Upper lobe of right lung (tissue), 1 donor: Measurements from ENCODE around the gene PRSS38. TPM values are rescaled to one million over a fixed set of nuclear protein-coding genes. Genes with fewer than 3 reads are reported as not detected.

Experiments
- ATAC-seq: fragments of 200-7000 bp; cut with Tn5 transposase; one replicate; pipeline ENCODE4 v1.9.1; 2020; ENCODE audit warnings: mild to moderate bottlenecking, moderate library complexity
- DNase-seq: peaks from one replicate; pipeline ENCODE4 v3.0.0-alpha.2; 2020
- H3K27ac ChIP-seq: fragments of 200-600 bp; one replicate; pipeline ENCODE4 v1.8.0; 2022
- H3K27me3 ChIP-seq: fragments of 200-600 bp; one replicate; pipeline ENCODE4 v1.8.0; 2022; ENCODE audit warnings: mild to moderate bottlenecking
- H3K36me3 ChIP-seq: fragments of 200-600 bp; one replicate; pipeline ENCODE4 v1.8.0; 2022
- H3K4me1 ChIP-seq: fragments of 200-600 bp; one replicate; pipeline ENCODE4 v1.8.0; 2022
- H3K4me3 ChIP-seq: fragments of 200-600 bp; one replicate; pipeline ENCODE4 v1.8.0; 2022; ENCODE audit warnings: mild to moderate bottlenecking
- H3K9me3 ChIP-seq: fragments of 200-600 bp; one replicate; pipeline ENCODE4 v1.8.0; 2022
- CTCF ChIP-seq: fragments of 200-600 bp; IDR thresholded peaks from one replicate; pipeline ENCODE4 v1.8.0; 2022; ENCODE audit warnings: antibody characterized with exemption
- intact Hi-C: fragments of 100-400 bp; cut with DNase I; formaldehyde crosslinking; loops from one replicate; pipeline ENCODE4 v1.11.0; 2022
- total RNA-seq: library from RNA; stranded (reverse); fragmentation: NEBNext Ultra II Directional; extraction: Animal tissue kit (Norgen Biotek cat#: 25700); gene quantifications from one replicate; pipeline ENCODE4 v1.2.1, GENCODE V29; 2021
- donor health status: DM: no; HTN: yes; CAD: no; lungs with severe emphysema.

PRSS38 gene
- total RNA-seq, 1 donor from 2014 or later: not detected

- TF ChIP-seq CTCF: no peak
- Histone ChIP-seq H3K4me3 (no peak overlapping the region), H3K9me3 (no peaks in the 10 kb centered on the region), H3K4me1 (peaks cover 20% of the 10 kb centered on the region), H3K27me3 (no peaks in the 10 kb centered on the region), H3K36me3 (no peaks in the 10 kb centered on the region), H3K27ac (no peak overlapping the region)
- intact Hi-C loops: no loop called here
- peak; percentile 49 for DNase-seq
- no peak for ATAC-seq
Measured at GRCh38 chr1:227884370-227885134, 69.1 kb downstream of the PRSS38 start.

- no peaks in the 10 kb centered on the region for H3K27me3 ChIP-seq
- no peak overlapping the region for H3K4me3 ChIP-seq
- ATAC-seq (no peak), DNase-seq (peak; percentile 57)
- TF ChIP-seq CTCF: no peak
- no peak overlapping the region for H3K27ac ChIP-seq
- peaks cover 20% of the 10 kb centered on the region for H3K4me1 ChIP-seq
- H3K36me3 ChIP-seq: no peaks in the 10 kb centered on the region
- H3K9me3 ChIP-seq: no peaks in the 10 kb centered on the region
- intact Hi-C loops: no loop called here
Measured at GRCh38 chr1:227885135-227885647, 69.7 kb downstream of the PRSS38 start.

GRCh38 chr1:227885648-227886502 lies 70.4 kb downstream of the PRSS38 start:
- no peaks in the 10 kb centered on the region for H3K27me3 ChIP-seq
- H3K4me1 ChIP-seq: peaks cover 20% of the 10 kb centered on the region
- intact Hi-C loops: no loop called here
- DNase-seq (peak; percentile 70), ATAC-seq (peak; percentile 18)
- H3K27ac ChIP-seq: no peak overlapping the region
- no peaks in the 10 kb centered on the region for H3K36me3 ChIP-seq
- no peaks in the 10 kb centered on the region for H3K9me3 ChIP-seq
- no peak for TF ChIP-seq CTCF
- H3K4me3 ChIP-seq: no peak overlapping the region

GRCh38 chr1:227886503-227886961 lies 71.1 kb downstream of the PRSS38 start:
- Histone ChIP-seq H3K4me3 (peak overlapping the region; percentile 57), H3K4me1 (peaks cover 20% of the 10 kb centered on the region), H3K36me3 (no peaks in the 10 kb centered on the region), H3K27me3 (no peaks in the 10 kb centered on the region), H3K27ac (peak overlapping the region; percentile 78), H3K9me3 (no peaks in the 10 kb centered on the region)
- DNase-seq (peak; percentile 57), ATAC-seq (no peak)
- no peak for TF ChIP-seq CTCF
- intact Hi-C loops: no loop called here

- no peak for TF ChIP-seq CTCF
- Histone ChIP-seq H3K27me3 (no peaks in the 10 kb centered on the region), H3K36me3 (no peaks in the 10 kb centered on the region), H3K27ac (peak overlapping the region; percentile 78), H3K4me3 (peak overlapping the region; percentile 57), H3K9me3 (no peaks in the 10 kb centered on the region), H3K4me1 (peaks cover 20% of the 10 kb centered on the region)
- peak; percentile 48 for ATAC-seq
- intact Hi-C loops: no loop called here
- DNase-seq: peak; percentile 73
Measured at GRCh38 chr1:227886993-227887696, 71.7 kb downstream of the PRSS38 start.
